ENCODE results near the gene MCC. TPM values are rescaled to one million over a fixed set of nuclear protein-coding genes. Genes with fewer than 3 reads are reported as not detected.

Gene MCC
- total and polyA plus RNA-seq, 4 donors = 1.6 to 38.6 (median 11.2) TPM

DNA sequence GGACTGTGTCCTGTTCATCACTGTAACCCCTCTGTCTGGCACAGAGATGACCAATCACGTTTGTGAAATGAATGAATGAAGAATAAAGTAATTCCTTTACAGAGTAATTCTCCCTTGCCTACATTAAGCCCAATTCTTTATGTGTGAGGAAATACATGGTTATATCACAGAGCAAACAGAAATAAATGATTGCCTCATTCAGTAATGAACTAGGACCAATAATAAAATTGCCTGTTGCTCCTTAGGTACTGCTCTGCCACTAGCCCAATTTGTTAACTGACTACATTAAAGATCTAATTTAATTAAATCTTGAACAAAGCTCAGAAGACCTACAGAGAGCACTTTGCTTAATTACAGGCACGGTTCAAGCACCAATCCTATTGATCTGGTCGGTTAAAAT, 389.9 kb downstream of the MCC start:
- H3K9ac ChIP-seq (ENCODE audit: insufficient read depth in 1 of 2, low read length in 2 of 2) = no peak overlapping the region
- no peaks in the 10 kb centered on the region for H3K27me3 ChIP-seq (ENCODE audit: control insufficient read depth in 3 of 3, insufficient read depth in 3 of 3, low read length in 2 of 3)
- peaks cover 0 to 4% (median 0%) of the 10 kb centered on the region in 5 donors for H3K4me1 ChIP-seq (ENCODE audit: control insufficient read depth in 5 of 5, insufficient read depth in 5 of 5, low read length in 5 of 5)
- no peak for TF ChIP-seq CTCF (IDR thresholded peaks at IDR 0.05; ENCODE audit: control extremely low read depth, extremely low read depth)
- 68 to 69% methylated on average over 3 of the region's 3 CpGs for WGBS, 2 donors
- ATAC-seq (ENCODE audit: insufficient read depth, low FRiP score) (no peak), DNase-seq (no peak)
- H3K4me3 ChIP-seq = no peak overlapping the region
- H3K27ac ChIP-seq (ENCODE audit: low read depth in 1 of 2, low read length in 1 of 2) = no peak overlapping the region
- no peaks in the 10 kb centered on the region for H3K9me3 ChIP-seq (ENCODE audit: control insufficient read depth in 4 of 4, insufficient read depth in 3 of 4, low read length in 3 of 4)
- peaks cover 2 to 14% (median 8%) of the 10 kb centered on the region in 4 donors for H3K36me3 ChIP-seq (ENCODE audit: control insufficient read depth in 4 of 4, insufficient read depth in 4 of 4, low read length in 4 of 4)

GRCh38 chr5:113095831-113096230, 392.4 kb downstream of the MCC start:
- Histone ChIP-seq H3K9ac (ENCODE audit: insufficient read depth in 1 of 2, low read length in 2 of 2) (no peak overlapping the region), H3K27me3 (ENCODE audit: control insufficient read depth in 3 of 3, insufficient read depth in 3 of 3, low read length in 2 of 3) (no peaks in the 10 kb centered on the region), H3K4me3 (no peak overlapping the region), H3K9me3 (ENCODE audit: control insufficient read depth in 4 of 4, insufficient read depth in 3 of 4, low read length in 3 of 4) (no peaks in the 10 kb centered on the region), H3K36me3 (ENCODE audit: control insufficient read depth in 4 of 4, insufficient read depth in 4 of 4, low read length in 4 of 4) (peaks cover 0 to 14% (median 4%) of the 10 kb centered on the region in 4 donors), H3K4me1 (ENCODE audit: control insufficient read depth in 5 of 5, insufficient read depth in 5 of 5, low read length in 5 of 5) (peaks cover 0 to 7% (median 0%) of the 10 kb centered on the region in 5 donors), H3K27ac (ENCODE audit: low read depth in 1 of 2, low read length in 1 of 2) (no peak overlapping the region)
- ATAC-seq (ENCODE audit: insufficient read depth, low FRiP score) (no peak), DNase-seq (no peak)
- TF ChIP-seq CTCF (IDR thresholded peaks at IDR 0.05; ENCODE audit: control extremely low read depth, extremely low read depth) = no peak
- WGBS, 2 donors = 78 to 89% methylated on average over 2 of the region's 2 CpGs

GRCh38 chr5:113093558-113093957, 394.7 kb downstream of the MCC start:
- no peaks in the 10 kb centered on the region for H3K27me3 ChIP-seq (ENCODE audit: control insufficient read depth in 3 of 3, insufficient read depth in 3 of 3, low read length in 2 of 3)
- ATAC-seq (ENCODE audit: insufficient read depth, low FRiP score) (no peak), DNase-seq (no peak)
- peaks cover 0 to 11% (median 3%) of the 10 kb centered on the region in 4 donors for H3K36me3 ChIP-seq (ENCODE audit: control insufficient read depth in 4 of 4, insufficient read depth in 4 of 4, low read length in 4 of 4)
- H3K4me3 ChIP-seq = no peak overlapping the region
- H3K9me3 ChIP-seq (ENCODE audit: control insufficient read depth in 4 of 4, insufficient read depth in 3 of 4, low read length in 3 of 4) = no peaks in the 10 kb centered on the region
- whole genome bisulfite sequencing, 2 donors = 83% methylated on average over 3 of the region's 3 CpGs
- H3K9ac ChIP-seq (ENCODE audit: insufficient read depth in 1 of 2, low read length in 2 of 2) = no peak overlapping the region
- no peak for TF ChIP-seq CTCF (IDR thresholded peaks at IDR 0.05; ENCODE audit: control extremely low read depth, extremely low read depth)
- no peak overlapping the region for H3K27ac ChIP-seq (ENCODE audit: low read depth in 1 of 2, low read length in 1 of 2)
- H3K4me1 ChIP-seq (ENCODE audit: control insufficient read depth in 5 of 5, insufficient read depth in 5 of 5, low read length in 5 of 5) = peaks cover 5 to 15% (median 10%) of the 10 kb centered on the region in 5 donors

- Histone ChIP-seq H3K4me3 (no peak overlapping the region), H3K9me3 (ENCODE audit: control insufficient read depth in 4 of 4, insufficient read depth in 3 of 4, low read length in 3 of 4) (no peaks in the 10 kb centered on the region), H3K4me1 (ENCODE audit: control insufficient read depth in 5 of 5, insufficient read depth in 5 of 5, low read length in 5 of 5) (peaks cover 5 to 24% (median 15%) of the 10 kb centered on the region in 5 donors), H3K27ac (ENCODE audit: low read depth in 1 of 2, low read length in 1 of 2) (no peak overlapping the region), H3K27me3 (ENCODE audit: control insufficient read depth in 3 of 3, insufficient read depth in 3 of 3, low read length in 2 of 3) (no peaks in the 10 kb centered on the region), H3K36me3 (ENCODE audit: control insufficient read depth in 4 of 4, insufficient read depth in 4 of 4, low read length in 4 of 4) (peaks cover 0 to 5% (median 2%) of the 10 kb centered on the region in 4 donors), H3K9ac (ENCODE audit: insufficient read depth in 1 of 2, low read length in 2 of 2) (no peak overlapping the region)
- WGBS, 2 donors = 57 to 65% methylated on average over 4 of the region's 4 CpGs
- no peak for ATAC-seq (ENCODE audit: insufficient read depth, low FRiP score)
- TF ChIP-seq CTCF (IDR thresholded peaks at IDR 0.05; ENCODE audit: control extremely low read depth, extremely low read depth) = no peak
- DNase-seq = no peak
These were observed 395.6 kb downstream of the MCC start for GRCh38 chr5:113092683-113093082.
